OCI-LY1 (cell line): ENCODE results near the gene EPB41L1.

Experiments
- EZH2 ChIP-seq: fragments of 200-600 bp; sonication (generic), shearing (Covaris generic); IDR thresholded peaks from 2 replicates; pipeline ENCODE4 v1.8.0; 2017; ENCODE audit warnings: borderline replicate concordance, mixed run types, mild to moderate bottlenecking, antibody characterized with exemption, low read length, moderate library complexity, mixed read lengths
- TF ChIP-seq, protein P1 (sequence below): fragments of 200-600 bp; sonication (generic), shearing (Covaris generic); IDR thresholded peaks from 2 replicates; pipeline ENCODE4 v1.5.1; 2017; ENCODE audit warnings: mild to moderate bottlenecking, antibody characterized with exemption, low read length, moderate library complexity, mixed read lengths

GRCh38 chr20:36114707-36115106 is 39.8 kb upstream of the EPB41L1 start:
- TF ChIP-seq, protein P1, sequence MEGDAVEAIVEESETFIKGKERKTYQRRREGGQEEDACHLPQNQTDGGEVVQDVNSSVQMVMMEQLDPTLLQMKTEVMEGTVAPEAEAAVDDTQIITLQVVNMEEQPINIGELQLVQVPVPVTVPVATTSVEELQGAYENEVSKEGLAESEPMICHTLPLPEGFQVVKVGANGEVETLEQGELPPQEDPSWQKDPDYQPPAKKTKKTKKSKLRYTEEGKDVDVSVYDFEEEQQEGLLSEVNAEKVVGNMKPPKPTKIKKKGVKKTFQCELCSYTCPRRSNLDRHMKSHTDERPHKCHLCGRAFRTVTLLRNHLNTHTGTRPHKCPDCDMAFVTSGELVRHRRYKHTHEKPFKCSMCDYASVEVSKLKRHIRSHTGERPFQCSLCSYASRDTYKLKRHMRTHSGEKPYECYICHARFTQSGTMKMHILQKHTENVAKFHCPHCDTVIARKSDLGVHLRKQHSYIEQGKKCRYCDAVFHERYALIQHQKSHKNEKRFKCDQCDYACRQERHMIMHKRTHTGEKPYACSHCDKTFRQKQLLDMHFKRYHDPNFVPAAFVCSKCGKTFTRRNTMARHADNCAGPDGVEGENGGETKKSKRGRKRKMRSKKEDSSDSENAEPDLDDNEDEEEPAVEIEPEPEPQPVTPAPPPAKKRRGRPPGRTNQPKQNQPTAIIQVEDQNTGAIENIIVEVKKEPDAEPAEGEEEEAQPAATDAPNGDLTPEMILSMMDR: no peak
- TF ChIP-seq EZH2: no peak
